K562 (cell line): ENCODE measurements around the gene CMPK1. TPM values are rescaled to one million over a fixed set of nuclear protein-coding genes. Genes with fewer than 3 reads are reported as not detected.

Experiments
- ATAC-seq: fragments of 200-7000 bp; cut with Tn5 transposase; 3 replicates; pipeline ENCODE4 v1.9.1; 2020; ENCODE audit warnings: moderate library complexity
- BruUV-seq: library from RNA; stranded (reverse); fragments of 400-500 nt; replicated peaks from 2 replicates; lab custom pipeline; 2021; lab: Mats Ljungman, UMichigan
- CTCF ChIA-PET: fragments of 300-600 bp; formaldehyde crosslinking; extraction: SDS; loops from one replicate; lab custom pipeline; 2021; ENCODE audit warnings: low intra/inter-chr PET ratio; lab: Yijun Ruan, JAX
- POLR2A ChIA-PET: fragments of 300-600, 350-650 bp; sonication (Branson Sonifier 250); formaldehyde crosslinking; extraction: SDS; loops from one replicate; lab custom pipeline; 2021; ENCODE audit warnings: antibody characterized with exemption, inconsistent platforms; lab: Yijun Ruan, JAX
- DNase-seq, 4 experiments: peaks; one replicate each; pipeline versions ENCODE4 v3.0.0 to v3.0.0-alpha.2; 2011 to 2018; ENCODE audit warnings: low spot score in 3 of 4, mixed read lengths in 3 of 4; ENCODE audit errors: extremely low read depth in 1 of 4
- FAIRE-seq: peaks from 2 replicates; lab custom pipeline; 2011; peaks lifted over from hg19 to GRCh38; lab: Jason Lieb, UNC
- H2AFZ ChIP-seq: 2 replicates; pipeline ENCODE4 v1.6.0; 2011; ENCODE audit warnings: low read depth, low read length, control low read depth, inconsistent platforms
- H3K27ac ChIP-seq: fragments of 200-600 bp; 3 replicates; pipeline ENCODE4 v1.8.0; 2011; ENCODE audit warnings: low read depth, mild to moderate bottlenecking, control low read depth, inconsistent platforms, low read length, moderate library complexity, mixed read lengths; ENCODE audit errors: extremely low read depth
- H3K27me3 ChIP-seq, 2 experiments: fragments of 300-600 bp in 1 of 2; 2 replicates in 1 of 2; 3 replicates in 1 of 2; pipeline versions ENCODE4 v1.6.0 to v1.8.0; 2011; ENCODE audit warnings: inconsistent platforms in 2 of 2, low read length in 2 of 2, mild to moderate bottlenecking in 1 of 2, mixed read lengths in 1 of 2, moderate library complexity in 1 of 2; ENCODE audit not compliant: control insufficient read depth in 2 of 2, insufficient read depth in 2 of 2
- H3K36me3 ChIP-seq: fragments of 300-600 bp; 3 replicates; pipeline ENCODE4 v1.8.0; 2011; ENCODE audit warnings: mild to moderate bottlenecking, low read length, inconsistent platforms; ENCODE audit not compliant: control insufficient read depth, insufficient read depth
- H3K4me1 ChIP-seq, 2 experiments: fragments of 200-600 bp in 1 of 2; replicated peaks in 1 of 2; 2 replicates in 1 of 2; 3 replicates in 1 of 2; pipeline versions ENCODE4 v1.5.1 to v1.8.0; 2011; ENCODE audit warnings: inconsistent platforms in 2 of 2, low read length in 2 of 2, mild to moderate bottlenecking in 1 of 2, mixed read lengths in 1 of 2, moderate library complexity in 1 of 2; ENCODE audit not compliant: control insufficient read depth in 2 of 2, insufficient read depth in 2 of 2
- H3K4me2 ChIP-seq: 2 replicates; pipeline ENCODE4 v1.6.1; 2011; ENCODE audit warnings: low read length, control low read depth, inconsistent platforms, mixed read lengths; ENCODE audit not compliant: insufficient read depth
- H3K4me3 ChIP-seq: fragments of 200-600 bp; sonication (generic), shearing (Covaris generic); 2 replicates; pipeline ENCODE4 v1.5.1; 2016; ENCODE audit warnings: control low read depth, inconsistent platforms
- H3K79me2 ChIP-seq: fragments of 200-600 bp; 3 replicates; pipeline ENCODE4 v1.8.0; 2011; ENCODE audit warnings: low read length, inconsistent platforms; ENCODE audit not compliant: control insufficient read depth, insufficient read depth
- H3K9ac ChIP-seq, 2 experiments: 2 replicates each; pipeline versions ENCODE4 v1.6.0 to v1.6.1; 2011; ENCODE audit warnings: low read depth in 2 of 2, low read length in 2 of 2, control low read depth in 1 of 2, inconsistent platforms in 1 of 2, mild to moderate bottlenecking in 1 of 2, mixed read lengths in 1 of 2; ENCODE audit not compliant: insufficient read depth in 1 of 2
- H3K9me1 ChIP-seq: one replicate; pipeline ENCODE4 v1.6.0; 2011; ENCODE audit warnings: inconsistent platforms, mild to moderate bottlenecking, low read length, moderate library complexity; ENCODE audit not compliant: control insufficient read depth, insufficient read depth
- H3K9me3 ChIP-seq: replicated peaks from 2 replicates; pipeline ENCODE4 v1.5.1; 2011; ENCODE audit warnings: low read depth, low read length, inconsistent platforms; ENCODE audit not compliant: control insufficient read depth, insufficient read depth
- H4K20me1 ChIP-seq: replicated peaks from 2 replicates; pipeline ENCODE4 v1.6.1; 2011; ENCODE audit warnings: low read length, inconsistent platforms, mixed read lengths; ENCODE audit not compliant: control insufficient read depth, insufficient read depth
- BHLHE40 ChIP-seq: IDR thresholded peaks from 2 replicates; pipeline ENCODE4 v1.6.1; 2011; ENCODE audit warnings: low read length, improper control_type of control experiment
- GTF2A2 ChIP-seq: IDR thresholded peaks from 2 replicates; pipeline ENCODE4 v1.6.1; 2016; ENCODE audit warnings: mild to moderate bottlenecking, missing genetic modification characterization, missing compliant biosample characterization
- NRF1 ChIP-seq, 2 experiments: fragments of 450-650 bp; IDR thresholded peaks in 1 of 2; conservative IDR thresholded peaks in 1 of 2; 2 replicates each; pipeline ENCODE4 v1.6.1; 2014; ENCODE audit warnings: mild to moderate bottlenecking in 2 of 2
- SRSF7 ChIP-seq: fragments of 200-400 bp; formaldehyde crosslinking; optimal IDR thresholded peaks from 2 replicates; pipeline ENCODE3; 2017; ENCODE audit warnings: mild to moderate bottlenecking, low read depth, low read length
- WGBS: fragments of 100-300 bp; shearing (Covaris generic); methylation state at CpG from one replicate; pipeline ENCODE4 v1.1.6; 2016; ENCODE audit warnings: low coverage, mixed read lengths; ENCODE audit not compliant: insufficient coverage; ENCODE audit errors: missing lambda C conversion rate; 5-methylcytosine and 5-hydroxymethylcytosine counted together
- in situ Hi-C: fragments of 300-500 bp; cut with MboI; formaldehyde crosslinking; loops from 4 replicates; pipeline ENCODE4 v1.15.0; 2018; ENCODE audit warnings: inconsistent platforms, mixed read lengths
- intact Hi-C: fragments of 100-400 bp; cut with micrococcal nuclease; formaldehyde crosslinking; loops from 2 replicates; pipeline ENCODE4 v1.14.2; 2022
- polyA plus RNA-seq, 8 experiments: library from polyadenylated mRNA; depleted of rRNA in 4 of 8; stranded (reverse) in 5 of 8; unstranded in 3 of 8; fragments of >200 nt; fragmentation: Nextera tagmentation in 2 of 8; fragmentation: Illumina TruSeq in 1 of 8; extraction: Ambion mirVana in 2 of 8; extraction: Trizol in 1 of 8; gene quantifications; 2 replicates each; pipeline versions ENCODE4 v1.2.1 to v1.2.3, GENCODE V29; 2011 to 2014; ENCODE audit warnings: inconsistent platforms in 1 of 8, missing spikeins in 1 of 8
- total RNA-seq, 7 experiments: library from RNA; depleted of rRNA in 6 of 7; stranded (reverse); fragments of >200 nt in 6 of 7; fragmentation: Illumina TruSeq in 2 of 7; extraction: Trizol in 2 of 7; gene quantifications; 2 replicates each; pipeline versions ENCODE4 v1.2.1 to v1.2.3, GENCODE V29; 2011 to 2021; ENCODE audit warnings: low replicate concordance in 1 of 7
- TF ChIP-seq, protein P1 (sequence below): sonication (generic); IDR thresholded peaks from 2 replicates; pipeline ENCODE4 v1.6.1; 2016
- TF ChIP-seq, protein P2 (sequence below): fragments of 450-650 bp; IDR thresholded peaks from 2 replicates; pipeline ENCODE4 v1.6.1; 2018; ENCODE audit not compliant: partially characterized antibody
- TF ChIP-seq, protein P3 (sequence below): fragments of 450-650 bp; formaldehyde crosslinking; IDR thresholded peaks from 2 replicates; pipeline ENCODE4 v1.4.0; 2020; ENCODE audit warnings: mild to moderate bottlenecking, mixed read lengths
- TF ChIP-seq, protein P4 (sequence below): fragments of 450-650 bp; conservative IDR thresholded peaks from 2 replicates; pipeline ENCODE4 v1.6.1; 2016; ENCODE audit warnings: missing genetic modification characterization, low read depth, mild to moderate bottlenecking, control low read depth, missing compliant biosample characterization

CMPK1 gene
- total and polyA plus RNA-seq, 9 of the 15 experiments (the other 6 are each of a cell fraction or from before 2014, with no cell fraction given): 54.5 to 197 (median 116) TPM

DNA sequence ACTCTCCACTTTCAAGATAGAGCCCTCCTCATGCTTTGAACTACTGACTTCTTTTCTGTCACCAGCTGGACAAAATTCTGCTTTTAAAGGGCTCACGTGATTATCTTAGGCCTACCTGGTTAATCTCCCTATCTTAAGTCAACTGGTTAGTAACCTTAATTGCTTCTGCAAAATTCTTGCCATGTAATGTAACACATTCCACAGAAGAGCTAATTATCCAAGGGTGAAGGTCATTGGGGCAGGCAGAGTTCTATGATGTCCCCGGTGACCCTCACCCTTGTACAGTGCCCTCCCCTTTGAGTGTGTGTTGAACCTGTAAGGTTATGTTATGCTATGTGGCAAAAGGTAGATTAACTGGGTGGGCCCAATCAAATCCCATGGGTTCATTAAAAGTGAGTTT lies 57.3 kb downstream of the CMPK1 start:
- peaks cover 16% of the 10 kb centered on the region in 2 experiments for H3K27me3 ChIP-seq
- H2AFZ ChIP-seq: no peak overlapping the region
- H3K36me3 ChIP-seq: no peaks in the 10 kb centered on the region
- peaks cover 6% of the 10 kb centered on the region for H4K20me1 ChIP-seq
- intact Hi-C loops (no loop called here), in situ Hi-C loops (no loop called here)
- no peaks in the 10 kb centered on the region for H3K9me1 ChIP-seq
- ChIA-PET CTCF (no interaction called here), POLR2A (interaction anchor here (0.7 to 1.3 kb wide), 4 partner anchors 12 to 62 kb away, joined by 3 to 7 read pairs (median 4); no protein-coding TSS in a partner anchor)
- H3K4me1 ChIP-seq: no peaks in the 10 kb centered on the region; a peak in 1 of 5 replicates
- no peak for DNase-seq
- no peak overlapping the region for H3K27ac ChIP-seq
- TF ChIP-seq BHLHE40: peak; percentile 21; the same call in 1 of the 2 replicates
- TF ChIP-seq, protein P1, sequence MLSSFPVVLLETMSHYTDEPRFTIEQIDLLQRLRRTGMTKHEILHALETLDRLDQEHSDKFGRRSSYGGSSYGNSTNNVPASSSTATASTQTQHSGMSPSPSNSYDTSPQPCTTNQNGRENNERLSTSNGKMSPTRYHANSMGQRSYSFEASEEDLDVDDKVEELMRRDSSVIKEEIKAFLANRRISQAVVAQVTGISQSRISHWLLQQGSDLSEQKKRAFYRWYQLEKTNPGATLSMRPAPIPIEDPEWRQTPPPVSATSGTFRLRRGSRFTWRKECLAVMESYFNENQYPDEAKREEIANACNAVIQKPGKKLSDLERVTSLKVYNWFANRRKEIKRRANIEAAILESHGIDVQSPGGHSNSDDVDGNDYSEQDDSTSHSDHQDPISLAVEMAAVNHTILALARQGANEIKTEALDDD: peak; percentile 79
- TF ChIP-seq, protein P2, sequence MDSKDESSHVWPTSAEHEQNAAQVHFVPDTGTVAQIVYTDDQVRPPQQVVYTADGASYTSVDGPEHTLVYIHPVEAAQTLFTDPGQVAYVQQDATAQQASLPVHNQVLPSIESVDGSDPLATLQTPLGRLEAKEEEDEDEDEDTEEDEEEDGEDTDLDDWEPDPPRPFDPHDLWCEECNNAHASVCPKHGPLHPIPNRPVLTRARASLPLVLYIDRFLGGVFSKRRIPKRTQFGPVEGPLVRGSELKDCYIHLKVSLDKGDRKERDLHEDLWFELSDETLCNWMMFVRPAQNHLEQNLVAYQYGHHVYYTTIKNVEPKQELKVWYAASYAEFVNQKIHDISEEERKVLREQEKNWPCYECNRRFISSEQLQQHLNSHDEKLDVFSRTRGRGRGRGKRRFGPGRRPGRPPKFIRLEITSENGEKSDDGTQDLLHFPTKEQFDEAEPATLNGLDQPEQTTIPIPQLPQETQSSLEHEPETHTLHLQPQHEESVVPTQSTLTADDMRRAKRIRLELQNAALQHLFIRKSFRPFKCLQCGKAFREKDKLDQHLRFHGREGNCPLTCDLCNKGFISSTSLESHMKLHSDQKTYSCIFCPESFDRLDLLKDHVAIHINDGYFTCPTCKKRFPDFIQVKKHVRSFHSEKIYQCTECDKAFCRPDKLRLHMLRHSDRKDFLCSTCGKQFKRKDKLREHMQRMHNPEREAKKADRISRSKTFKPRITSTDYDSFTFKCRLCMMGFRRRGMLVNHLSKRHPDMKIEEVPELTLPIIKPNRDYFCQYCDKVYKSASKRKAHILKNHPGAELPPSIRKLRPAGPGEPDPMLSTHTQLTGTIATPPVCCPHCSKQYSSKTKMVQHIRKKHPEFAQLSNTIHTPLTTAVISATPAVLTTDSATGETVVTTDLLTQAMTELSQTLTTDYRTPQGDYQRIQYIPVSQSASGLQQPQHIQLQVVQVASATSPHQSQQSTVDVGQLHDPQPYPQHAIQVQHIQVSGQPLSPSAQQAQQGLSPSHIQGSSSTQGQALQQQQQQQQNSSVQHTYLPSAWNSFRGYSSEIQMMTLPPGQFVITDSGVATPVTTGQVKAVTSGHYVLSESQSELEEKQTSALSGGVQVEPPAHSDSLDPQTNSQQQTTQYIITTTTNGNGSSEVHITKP: no peak
- TF ChIP-seq, protein P3, sequence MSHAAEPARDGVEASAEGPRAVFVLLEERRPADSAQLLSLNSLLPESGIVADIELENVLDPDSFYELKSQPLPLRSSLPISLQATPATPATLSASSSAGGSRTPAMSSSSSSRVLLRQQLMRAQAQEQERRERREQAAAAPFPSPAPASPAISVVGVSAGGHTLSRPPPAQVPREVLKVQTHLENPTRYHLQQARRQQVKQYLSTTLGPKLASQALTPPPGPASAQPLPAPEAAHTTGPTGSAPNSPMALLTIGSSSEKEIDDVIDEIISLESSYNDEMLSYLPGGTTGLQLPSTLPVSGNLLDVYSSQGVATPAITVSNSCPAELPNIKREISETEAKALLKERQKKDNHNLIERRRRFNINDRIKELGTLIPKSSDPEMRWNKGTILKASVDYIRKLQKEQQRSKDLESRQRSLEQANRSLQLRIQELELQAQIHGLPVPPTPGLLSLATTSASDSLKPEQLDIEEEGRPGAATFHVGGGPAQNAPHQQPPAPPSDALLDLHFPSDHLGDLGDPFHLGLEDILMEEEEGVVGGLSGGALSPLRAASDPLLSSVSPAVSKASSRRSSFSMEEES: peak; percentile 39; the same call in 1 of the 2 replicates
- TF ChIP-seq GTF2A2 (tag): no peak
- TF ChIP-seq, protein P4, sequence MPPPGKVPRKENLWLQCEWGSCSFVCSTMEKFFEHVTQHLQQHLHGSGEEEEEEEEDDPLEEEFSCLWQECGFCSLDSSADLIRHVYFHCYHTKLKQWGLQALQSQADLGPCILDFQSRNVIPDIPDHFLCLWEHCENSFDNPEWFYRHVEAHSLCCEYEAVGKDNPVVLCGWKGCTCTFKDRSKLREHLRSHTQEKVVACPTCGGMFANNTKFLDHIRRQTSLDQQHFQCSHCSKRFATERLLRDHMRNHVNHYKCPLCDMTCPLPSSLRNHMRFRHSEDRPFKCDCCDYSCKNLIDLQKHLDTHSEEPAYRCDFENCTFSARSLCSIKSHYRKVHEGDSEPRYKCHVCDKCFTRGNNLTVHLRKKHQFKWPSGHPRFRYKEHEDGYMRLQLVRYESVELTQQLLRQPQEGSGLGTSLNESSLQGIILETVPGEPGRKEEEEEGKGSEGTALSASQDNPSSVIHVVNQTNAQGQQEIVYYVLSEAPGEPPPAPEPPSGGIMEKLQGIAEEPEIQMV (tag): no peak
- no peak for TF ChIP-seq NRF1 (conservative IDR thresholded peaks at IDR 0.05 in 1 of 2, IDR thresholded peaks at IDR 0.05 in 1 of 2)
- TF ChIP-seq SRSF7: no peak
- H3K79me2 ChIP-seq: no peaks in the 10 kb centered on the region
- H3K9me3 ChIP-seq: no peaks in the 10 kb centered on the region
- no TSS peak for BruUV-seq
- H3K9ac ChIP-seq: no peak overlapping the region
- ATAC-seq: no peak
- no peak overlapping the region for H3K4me3 ChIP-seq
- no peak overlapping the region for H3K4me2 ChIP-seq
- no peak for FAIRE-seq
- 25% methylated on average over 2 of the region's 2 CpGs for WGBS
